Femur (tissue), 1 donor: Measurements from ENCODE around the gene BDH1.
"Not testable (repeated sequence)": the region's sequence is repeated elsewhere in the genome, so short reads cannot be mapped to it uniquely, and the experiment has no call there.

Experiments used
- DNase-seq: peaks from one replicate; pipeline ENCODE4 v3.0.0-alpha.2; 2017

The BDH1 gene

DNA sequence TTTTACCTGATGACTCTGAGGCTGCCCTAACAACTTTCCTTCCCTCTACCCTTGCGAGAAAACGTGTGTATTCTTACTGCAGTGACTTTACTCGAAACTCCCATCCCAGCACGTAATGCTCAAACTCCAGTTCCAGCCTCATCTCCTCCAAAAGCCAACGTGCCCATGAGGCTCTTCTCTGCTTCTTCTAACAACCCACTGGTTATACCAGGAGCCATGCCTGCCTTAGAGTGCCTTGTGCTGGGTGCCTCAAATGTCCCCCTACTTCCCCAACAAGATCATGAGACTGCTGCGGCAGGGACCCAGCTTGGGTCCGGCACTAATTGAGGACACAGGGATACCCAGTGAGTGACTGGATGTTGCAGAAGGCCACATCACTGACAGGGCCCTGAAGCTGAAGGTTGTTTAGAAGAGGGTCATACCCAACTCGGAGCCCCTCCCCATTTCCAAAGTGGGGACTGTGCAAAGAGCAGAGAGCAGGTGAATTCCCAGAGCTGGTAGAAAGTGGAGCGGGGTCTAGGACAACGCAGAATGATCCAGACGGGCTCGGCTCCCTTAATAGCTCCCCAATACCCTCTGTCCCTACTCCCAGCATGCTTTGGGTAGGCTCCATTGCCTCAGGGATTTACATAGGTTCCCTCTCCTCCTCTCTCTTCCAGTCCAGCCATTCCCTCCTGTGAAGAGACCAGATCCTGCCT, 71.4 kb downstream of the BDH1 start:
- no peak for DNase-seq

- no peak for DNase-seq
Measured at GRCh38 chr3:197482001-197482400, 73.8 kb downstream of the BDH1 start.

DNA sequence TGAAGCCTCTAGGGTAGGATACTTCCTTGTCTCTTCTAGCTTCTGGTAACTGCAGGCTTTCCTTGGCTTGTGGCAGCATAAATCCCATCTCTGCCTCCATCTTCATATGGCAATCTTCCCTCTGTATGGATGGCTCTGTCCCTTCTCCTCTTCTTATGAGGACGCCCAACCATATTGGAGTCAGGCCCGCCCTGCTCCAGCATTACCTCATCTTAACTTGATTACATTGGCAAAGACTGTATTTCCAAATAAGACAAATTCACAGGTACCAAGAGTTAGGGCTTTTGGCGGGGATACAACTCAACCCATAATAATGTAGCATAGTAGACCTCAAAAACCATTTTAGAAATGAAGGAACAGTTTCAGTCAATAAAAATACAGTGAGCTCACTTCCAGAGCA, 75.4 kb downstream of the BDH1 start:
- no peak for DNase-seq

DNA sequence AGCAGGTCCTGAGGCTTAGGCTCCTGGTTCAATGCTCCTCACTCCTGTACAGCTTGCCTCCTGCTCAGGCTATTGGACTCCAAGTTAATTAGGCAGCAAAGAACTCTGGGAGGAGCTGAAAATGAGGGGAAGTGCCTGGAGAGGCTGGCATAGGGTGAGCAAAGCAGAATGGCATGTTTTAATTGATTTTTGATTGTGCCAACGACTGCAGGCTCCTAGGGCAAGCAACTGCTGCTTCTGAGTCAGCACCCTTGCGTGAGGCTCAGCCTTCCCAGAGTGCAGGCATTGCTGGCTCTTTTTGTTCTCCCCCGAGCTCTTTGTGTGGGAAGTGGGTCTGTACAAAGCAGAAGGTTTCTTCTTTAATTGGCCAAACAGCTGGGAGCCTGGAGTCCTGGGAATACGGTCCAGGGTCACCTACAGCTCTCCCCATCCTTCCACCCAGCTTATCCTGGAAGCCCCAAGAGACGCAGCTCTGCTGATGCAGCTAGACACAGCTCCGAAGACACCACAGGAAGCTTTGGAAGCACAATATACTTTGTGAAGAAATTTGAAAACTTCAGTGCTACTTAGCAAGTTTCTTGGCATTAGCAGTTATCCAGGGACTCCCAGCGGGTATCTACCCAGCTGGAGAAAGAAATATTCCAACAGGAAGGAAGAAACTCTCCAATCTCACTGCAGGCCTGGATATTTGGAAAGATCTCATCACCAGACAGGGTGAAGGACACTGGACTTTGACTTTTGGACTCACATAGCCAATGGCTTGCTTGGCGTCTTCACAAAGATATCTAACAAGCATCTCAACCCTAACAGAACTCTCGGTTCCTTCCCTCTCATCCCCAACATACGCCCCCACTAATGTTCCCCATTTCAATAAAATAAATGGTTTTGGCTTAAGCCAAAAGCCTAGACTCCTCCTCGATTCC, 76.8 kb downstream of the BDH1 start:
- DNase-seq: no peak

DNA sequence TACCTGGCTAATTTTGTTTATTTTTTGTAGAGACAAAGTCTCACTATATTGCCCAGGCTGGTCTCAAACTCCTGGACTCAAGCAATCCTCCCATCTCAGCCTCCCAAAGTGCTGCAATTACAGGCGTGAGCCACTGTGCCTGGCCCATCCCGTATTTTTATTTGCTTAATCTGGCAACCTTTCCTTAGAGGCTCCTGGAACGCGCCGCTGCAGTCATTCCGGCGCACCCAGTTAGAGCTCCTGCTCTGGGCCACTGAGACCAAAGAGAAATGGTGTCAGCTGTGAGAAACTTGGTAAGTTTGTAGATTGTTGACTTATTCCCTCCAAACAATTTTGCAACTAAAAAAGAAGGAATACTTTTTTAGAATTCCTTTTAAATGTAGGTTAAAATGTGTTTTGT, 78.0 kb downstream of the BDH1 start:
- not testable (repeated sequence) for DNase-seq

GRCh38 chr3:197475997-197476525, 79.7 kb downstream of the BDH1 start:
- DNase-seq: no peak

GRCh38 chr3:197475514-197475913, 80.3 kb downstream of the BDH1 start:
- no peak for DNase-seq

GRCh38 chr3:197472151-197472550, 83.6 kb downstream of the BDH1 start:
- DNase-seq: no peak

DNA sequence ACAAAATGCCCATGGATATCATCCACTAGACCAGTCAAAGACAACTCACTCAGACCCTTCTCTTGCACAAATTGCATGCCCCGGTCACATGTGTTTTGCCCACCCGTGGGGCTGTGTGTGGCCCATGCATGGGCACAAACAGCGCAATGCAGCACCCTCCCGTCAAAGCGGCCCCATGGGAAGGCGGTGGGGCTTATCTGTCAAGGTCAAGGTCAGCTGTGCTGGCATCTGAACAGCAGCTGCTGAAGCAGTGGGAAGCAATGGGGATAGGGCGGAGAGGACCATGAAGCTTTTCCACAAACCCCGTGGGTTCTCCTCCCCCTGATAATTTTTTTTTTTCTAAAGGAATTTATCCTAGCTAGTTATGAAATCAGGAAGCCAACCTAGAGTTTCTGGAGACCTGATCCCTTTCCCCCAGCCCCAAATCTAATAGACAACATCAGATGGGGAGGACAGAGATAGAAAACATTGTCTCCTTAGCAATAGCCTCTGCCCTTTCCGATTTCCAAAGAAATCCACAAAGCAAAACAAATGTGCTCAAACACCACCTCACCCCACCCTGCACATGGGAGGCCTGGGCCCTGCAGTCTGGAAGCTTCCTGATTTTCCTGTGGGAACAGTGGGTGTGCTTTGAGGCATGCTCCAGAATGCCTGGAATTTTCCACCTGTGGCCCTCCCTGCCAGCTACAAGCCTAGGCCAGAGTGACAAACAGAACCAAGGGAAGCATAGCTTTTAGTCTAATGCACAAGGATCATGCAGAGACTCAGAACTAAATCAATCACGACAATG, 84.4 kb downstream of the BDH1 start:
- no peak for DNase-seq

GRCh38 chr3:197468866-197469382, 86.8 kb downstream of the BDH1 start:
- no peak for DNase-seq

GRCh38 chr3:197468167-197468566, 87.6 kb downstream of the BDH1 start:
- no peak for DNase-seq

DNA sequence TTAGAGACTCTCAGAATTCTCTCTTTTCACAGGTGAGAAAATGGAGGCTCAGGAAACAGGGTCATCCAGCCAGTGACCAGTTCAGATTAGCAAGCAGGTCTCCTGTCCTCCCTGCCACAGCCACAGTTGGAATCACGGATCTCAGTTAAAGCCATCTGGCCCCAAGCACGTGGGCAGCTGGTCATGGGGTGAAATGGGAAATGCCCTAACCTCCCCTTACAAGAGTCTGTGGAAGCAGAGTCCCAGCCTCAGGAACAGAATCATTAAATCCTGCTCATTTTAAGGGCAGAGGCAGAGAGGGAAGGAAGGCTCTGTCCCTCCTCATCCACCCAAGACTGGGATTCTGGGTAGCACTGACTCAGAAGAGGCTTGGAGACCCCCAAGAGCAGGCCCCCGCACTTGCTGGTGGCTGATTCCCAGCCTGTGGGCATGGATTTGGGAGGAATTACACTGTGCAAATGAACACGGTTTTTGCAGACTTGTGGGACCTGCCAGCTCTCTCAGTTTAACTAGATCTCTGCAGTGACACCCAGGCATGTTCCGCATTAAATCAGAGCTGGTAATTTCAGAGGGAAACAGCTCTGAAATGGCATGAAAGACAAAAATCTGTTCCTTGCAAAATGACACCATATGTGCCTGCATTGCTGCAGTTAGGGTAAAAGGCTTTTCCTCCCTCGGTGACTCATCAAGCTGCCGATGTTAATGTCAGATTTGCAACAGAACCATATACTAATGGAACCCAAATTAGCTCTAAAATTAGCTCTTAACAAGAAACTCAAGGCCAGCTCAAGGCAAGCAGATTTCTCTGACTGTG, 89.0 kb downstream of the BDH1 start:
- DNase-seq: no peak

DNA sequence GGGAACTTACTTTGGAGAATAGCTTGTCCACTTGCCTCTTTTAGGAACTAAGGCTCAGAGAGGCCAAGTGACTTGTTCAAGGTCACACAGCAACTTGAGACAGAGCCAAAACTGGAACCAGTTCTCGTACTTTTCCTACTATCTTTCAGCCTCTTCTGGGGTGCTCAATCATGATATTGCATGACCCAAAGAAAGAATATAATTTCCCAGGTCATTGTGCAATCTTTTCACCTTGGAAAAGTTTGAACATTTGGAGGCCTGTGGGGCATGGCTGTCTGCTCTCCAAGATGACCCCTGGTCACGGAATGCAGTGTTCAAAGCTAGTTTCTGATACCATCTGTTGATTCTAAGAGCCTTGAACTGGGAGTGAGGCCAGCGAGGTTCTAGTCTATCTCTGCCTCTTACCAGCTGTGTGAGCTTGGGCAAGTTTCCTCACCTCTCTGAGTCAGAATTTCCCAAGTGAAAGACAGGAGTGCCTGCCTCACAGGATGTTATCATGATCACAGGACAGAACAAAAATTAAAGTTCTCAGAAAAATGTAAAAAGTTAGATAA, 89.7 kb downstream of the BDH1 start:
- no peak for DNase-seq

GRCh38 chr3:197465197-197465995, 90.4 kb downstream of the BDH1 start:
- DNase-seq: no peak

- no peak for DNase-seq
Measured at GRCh38 chr3:197464794-197465193, 91.0 kb downstream of the BDH1 start.

- no peak for DNase-seq
Measured at GRCh38 chr3:197463279-197463678, 92.5 kb downstream of the BDH1 start.

GRCh38 chr3:197462808-197463207, 93.0 kb downstream of the BDH1 start:
- no peak for DNase-seq

DNA sequence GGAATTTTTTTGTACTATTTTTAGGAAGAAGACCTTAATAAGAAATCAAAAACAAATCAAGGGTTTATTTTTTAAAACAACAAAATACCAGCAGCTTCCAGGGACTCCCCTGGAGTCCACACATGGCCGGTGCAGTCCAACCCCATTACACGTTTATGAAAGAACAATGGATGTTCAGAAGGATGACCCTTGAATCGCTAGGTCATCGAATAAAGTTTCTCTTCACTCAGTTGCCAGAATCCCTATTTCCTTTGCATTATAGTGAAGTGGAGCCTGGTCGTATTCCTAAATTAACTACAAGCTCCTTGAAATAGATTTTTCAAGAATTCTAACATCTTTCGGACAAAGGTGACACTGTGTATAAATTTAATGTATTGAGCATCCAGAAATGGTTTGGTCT, 95.1 kb downstream of the BDH1 start:
- no peak for DNase-seq

DNA sequence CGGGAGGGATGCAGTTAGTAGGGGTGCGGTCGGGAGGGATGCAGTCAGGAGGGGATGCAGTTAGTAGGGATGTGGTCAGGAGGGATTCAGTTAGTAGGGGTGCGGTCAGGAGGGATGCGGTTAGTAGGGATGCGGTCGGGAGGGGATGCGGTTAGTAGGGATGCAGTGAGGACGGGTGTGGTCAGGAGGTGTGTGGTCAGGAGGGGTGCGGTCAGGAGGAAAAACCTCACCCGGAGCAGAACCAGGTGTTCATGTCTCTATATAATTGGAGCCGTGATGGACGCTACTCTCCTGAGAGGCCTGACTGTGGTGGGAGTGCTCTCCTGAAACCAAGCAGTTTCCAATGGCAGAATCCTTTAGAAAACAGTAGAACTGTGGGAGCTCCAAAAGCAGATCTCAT, 95.8 kb downstream of the BDH1 start:
- DNase-seq: no peak
